22Rv1 (cell line): ENCODE measurements around the gene TIMM50.

Experiments
- H3K27ac ChIP-seq: fragments of 450-650 bp; 2 replicates; pipeline ENCODE4 v1.5.1; 2017
- ZFX ChIP-seq: fragments of 450-650 bp; IDR thresholded peaks from 2 replicates; pipeline ENCODE4 v1.6.1; 2017; ENCODE audit warnings: antibody characterized with exemption, borderline replicate concordance
- TF ChIP-seq, protein P1 (sequence below): fragments of 450-650 bp; IDR thresholded peaks from 2 replicates; pipeline ENCODE4 v1.5.1; 2017; ENCODE audit warnings: mild to moderate bottlenecking

TIMM50 gene

DNA sequence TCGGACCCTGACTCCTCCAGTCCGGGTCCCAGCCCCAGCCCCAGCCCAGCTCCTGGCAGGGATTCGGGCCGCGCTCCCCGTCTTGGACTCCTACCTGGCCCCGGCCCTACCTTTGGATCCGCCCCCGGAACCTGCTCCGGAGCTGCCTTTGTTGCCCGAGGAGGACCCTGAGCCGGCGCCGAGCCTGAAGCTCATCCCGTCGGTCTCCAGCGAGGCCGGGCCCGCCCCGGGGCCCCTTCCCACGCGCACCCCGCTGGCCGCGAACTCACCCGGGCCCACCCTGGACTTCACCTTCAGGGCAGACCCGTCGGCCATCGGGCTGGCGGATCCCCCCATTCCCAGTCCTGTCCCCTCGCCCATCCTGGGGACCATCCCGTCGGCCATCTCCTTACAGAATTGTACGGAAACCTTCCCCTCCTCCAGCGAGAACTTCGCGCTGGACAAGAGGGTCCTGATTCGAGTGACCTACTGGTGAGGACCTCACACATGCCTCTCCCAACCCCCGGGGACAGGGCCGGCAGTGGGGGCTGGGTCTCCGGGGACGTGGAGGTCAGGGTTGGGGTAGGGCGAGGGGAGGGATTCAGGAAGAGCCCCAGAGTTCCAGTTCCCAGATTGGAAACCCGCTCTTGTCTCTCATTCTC, 35.0 kb downstream of the TIMM50 start:
- H3K27ac ChIP-seq, result no peak overlapping the region
- TF ChIP-seq, protein P1, sequence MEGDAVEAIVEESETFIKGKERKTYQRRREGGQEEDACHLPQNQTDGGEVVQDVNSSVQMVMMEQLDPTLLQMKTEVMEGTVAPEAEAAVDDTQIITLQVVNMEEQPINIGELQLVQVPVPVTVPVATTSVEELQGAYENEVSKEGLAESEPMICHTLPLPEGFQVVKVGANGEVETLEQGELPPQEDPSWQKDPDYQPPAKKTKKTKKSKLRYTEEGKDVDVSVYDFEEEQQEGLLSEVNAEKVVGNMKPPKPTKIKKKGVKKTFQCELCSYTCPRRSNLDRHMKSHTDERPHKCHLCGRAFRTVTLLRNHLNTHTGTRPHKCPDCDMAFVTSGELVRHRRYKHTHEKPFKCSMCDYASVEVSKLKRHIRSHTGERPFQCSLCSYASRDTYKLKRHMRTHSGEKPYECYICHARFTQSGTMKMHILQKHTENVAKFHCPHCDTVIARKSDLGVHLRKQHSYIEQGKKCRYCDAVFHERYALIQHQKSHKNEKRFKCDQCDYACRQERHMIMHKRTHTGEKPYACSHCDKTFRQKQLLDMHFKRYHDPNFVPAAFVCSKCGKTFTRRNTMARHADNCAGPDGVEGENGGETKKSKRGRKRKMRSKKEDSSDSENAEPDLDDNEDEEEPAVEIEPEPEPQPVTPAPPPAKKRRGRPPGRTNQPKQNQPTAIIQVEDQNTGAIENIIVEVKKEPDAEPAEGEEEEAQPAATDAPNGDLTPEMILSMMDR, result no peak
- TF ChIP-seq ZFX, result no peak

DNA sequence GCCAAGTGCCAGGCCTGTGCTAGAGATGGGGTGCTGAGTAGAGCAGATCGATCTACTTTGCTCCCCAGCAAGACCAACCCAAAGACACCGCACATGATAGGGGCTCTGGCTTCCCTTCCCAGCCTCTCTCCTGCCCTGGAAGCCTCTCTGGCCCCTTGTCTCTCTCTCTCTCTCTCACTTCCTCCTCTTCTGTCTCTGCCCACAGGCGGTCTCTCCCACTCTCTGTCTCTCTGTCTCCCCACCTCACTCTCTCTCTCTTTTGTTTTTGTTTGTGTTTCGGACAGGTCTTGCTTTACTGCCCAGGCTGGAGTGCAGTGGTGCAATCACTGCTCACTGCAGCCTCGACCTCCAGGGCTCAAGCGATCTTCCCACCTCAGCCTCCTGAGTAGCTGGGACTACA, 35.6 kb downstream of the TIMM50 start:
- no peak overlapping the region for H3K27ac ChIP-seq
- TF ChIP-seq ZFX, result no peak
- TF ChIP-seq, protein P1, result no peak

DNA sequence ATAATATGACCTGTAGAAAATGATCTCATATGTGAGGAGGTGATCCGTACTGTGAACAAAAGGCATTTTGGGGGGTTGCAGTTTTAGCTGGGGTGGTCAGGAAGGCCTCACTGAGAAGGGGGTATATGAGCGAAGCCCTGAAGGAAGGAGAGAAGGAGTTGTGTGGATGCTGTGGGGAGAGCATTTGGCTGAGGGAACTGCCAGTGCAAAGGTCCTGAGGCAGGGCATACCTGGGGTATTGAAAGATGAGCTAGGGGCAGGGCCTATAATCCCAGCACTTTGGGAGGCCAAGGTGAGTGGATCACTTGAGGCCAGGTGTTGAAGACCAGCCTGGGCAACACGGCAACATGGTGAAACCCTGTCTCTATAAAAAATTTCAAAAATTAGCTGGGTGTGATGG, 36.8 kb downstream of the TIMM50 start:
- H3K27ac ChIP-seq, result no peak overlapping the region
- no peak for TF ChIP-seq ZFX
- TF ChIP-seq, protein P1, result no peak

DNA sequence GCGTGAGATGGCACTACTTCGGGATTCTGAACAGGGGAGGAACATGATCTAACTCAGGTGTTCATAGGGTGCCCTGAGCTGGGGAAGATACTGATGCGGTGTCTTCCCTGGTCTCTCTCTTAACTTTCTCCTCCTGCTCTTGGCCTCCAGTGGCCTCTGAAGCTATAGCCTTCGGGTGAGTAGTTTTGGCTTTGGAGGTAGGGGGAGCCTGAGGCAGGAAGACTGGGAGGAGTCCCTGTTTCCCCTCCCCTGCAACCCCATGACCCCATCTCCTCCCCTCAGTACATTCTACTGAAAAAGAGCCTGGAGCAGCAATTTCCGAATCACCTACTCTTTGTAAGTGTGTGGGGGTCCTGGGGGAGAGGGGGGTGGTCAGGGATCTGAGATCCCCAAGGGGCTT, 37.8 kb downstream of the TIMM50 start:
- no peak overlapping the region for H3K27ac ChIP-seq
- TF ChIP-seq, protein P1, result no peak
- no peak for TF ChIP-seq ZFX

DNA sequence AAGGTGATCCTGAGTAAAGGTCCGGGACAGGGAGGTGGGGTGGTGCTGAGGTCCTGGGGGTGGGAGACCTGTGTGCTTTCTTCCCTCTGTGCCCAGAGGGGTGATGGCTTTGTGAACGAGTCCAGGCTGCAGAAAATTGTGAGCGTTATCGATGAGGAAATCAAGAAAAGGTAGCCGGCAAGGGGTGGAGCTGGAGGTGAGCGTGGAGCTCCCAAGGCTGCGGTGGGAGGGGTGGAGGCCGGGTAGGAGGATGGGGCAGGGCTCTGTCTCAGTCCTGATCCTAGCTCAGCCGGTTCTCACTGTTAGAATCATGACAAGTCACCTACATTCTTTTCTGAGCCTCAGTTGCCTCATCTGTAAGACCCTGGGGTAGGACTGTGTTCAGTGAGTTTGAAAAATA, 38.3 kb downstream of the TIMM50 start:
- peak overlapping the region; percentile 35; the same call in 1 of the 2 replicates for H3K27ac ChIP-seq
- TF ChIP-seq ZFX, result no peak
- TF ChIP-seq, protein P1, result no peak

DNA sequence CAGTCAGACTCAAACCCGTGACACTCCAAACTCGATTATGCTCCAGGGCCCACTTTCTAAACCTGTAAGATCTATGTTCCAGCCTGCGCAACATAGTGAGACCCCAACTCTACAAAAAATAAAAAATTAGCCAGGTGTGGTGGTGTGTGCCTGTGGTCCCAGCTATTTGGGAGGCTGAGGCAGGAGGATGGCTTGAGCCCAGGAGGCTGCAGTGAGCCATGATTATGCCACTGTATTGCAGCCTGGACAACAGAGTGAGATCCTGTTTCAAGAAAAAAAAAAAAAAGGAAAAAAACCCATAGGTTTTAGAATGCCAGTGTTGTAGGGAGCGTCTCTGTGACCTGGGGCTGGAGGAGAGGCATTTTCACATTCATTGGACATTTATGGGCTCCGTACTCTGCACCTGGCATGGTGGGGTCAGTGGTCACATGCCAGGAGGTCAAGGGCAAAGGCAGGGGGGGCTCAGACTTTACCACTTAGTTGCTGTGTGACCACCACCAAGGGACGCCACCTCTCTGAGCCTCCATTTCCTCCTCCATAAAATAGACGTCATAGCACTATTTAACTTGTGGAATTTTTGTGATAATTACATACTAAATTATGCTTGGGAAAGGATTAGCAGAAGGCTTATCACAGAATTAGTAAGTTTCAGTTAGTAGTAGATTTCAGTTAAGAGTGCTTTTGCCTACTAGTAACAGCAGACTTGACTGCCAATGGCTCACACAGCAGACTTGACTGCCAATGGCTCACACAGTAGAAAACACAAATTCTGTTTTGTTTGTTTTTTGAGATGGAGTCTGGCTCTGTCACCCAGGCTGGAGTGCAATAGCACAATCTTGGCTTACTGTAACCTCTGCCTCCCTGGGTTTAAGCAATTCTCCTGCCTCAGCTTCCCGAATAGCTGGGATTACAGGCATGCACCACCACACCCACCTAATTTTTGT, 40.2 kb downstream of the TIMM50 start:
- no peak overlapping the region for H3K27ac ChIP-seq
- TF ChIP-seq ZFX, result no peak
- TF ChIP-seq, protein P1, result no peak

DNA sequence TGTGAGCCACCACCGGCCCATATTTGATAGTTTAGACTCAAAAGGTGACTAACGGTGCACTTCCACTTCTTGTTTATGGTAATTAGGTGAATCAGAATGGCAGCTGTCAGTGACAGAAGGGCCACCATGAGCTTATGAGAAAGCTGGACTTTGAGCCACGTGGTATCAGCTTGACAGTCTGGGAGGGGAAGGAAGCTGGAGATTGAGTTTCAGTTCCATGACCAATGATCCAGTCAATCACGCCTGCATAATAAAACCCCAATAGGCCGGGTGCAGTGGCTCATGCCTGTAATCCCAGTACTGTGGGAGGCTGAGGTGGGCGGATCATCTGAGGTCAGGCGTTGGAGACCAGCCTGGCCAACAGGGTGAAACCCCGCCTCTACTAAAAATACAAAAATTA, 43.9 kb downstream of the TIMM50 start:
- no peak overlapping the region for H3K27ac ChIP-seq
- TF ChIP-seq, protein P1, result no peak
- TF ChIP-seq ZFX, result no peak
